Activated CD8-positive, alpha-beta memory T cell treated with anti-CD3 and anti-CD28 coated beads for 4 hours (primary cell): ENCODE results near the gene PWP1.

Source experiments
- DNase-seq, 2 donors: peaks; one replicate each; pipeline ENCODE4 v3.0.0-alpha.2; 2020; ENCODE audit warnings: low read depth in 2 of 2

Gene PWP1

GRCh38 chr12:107735763-107736162, 50.2 kb downstream of the PWP1 start:
- no peak for DNase-seq

GRCh38 chr12:107736914-107737313, 51.3 kb downstream of the PWP1 start:
- DNase-seq, result no peak

DNA sequence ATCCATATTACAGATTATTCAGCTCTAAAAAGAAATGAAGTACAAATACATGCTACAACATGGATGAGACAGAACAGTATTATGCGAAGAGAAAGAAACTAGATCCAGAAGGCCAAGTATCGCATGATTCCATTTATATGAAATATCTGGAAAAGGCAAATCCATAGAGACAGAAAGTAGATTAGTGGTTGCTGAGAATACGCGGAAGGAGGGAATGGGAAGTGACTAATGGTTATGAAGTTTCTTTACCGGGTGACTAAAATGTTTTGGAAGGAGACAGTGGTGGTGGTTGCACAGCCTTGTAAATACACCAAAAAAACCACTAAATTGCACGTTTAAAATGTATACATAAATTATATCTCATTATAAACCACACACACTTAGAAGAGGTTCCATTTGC, 62.9 kb downstream of the PWP1 start:
- no peak for DNase-seq

DNA sequence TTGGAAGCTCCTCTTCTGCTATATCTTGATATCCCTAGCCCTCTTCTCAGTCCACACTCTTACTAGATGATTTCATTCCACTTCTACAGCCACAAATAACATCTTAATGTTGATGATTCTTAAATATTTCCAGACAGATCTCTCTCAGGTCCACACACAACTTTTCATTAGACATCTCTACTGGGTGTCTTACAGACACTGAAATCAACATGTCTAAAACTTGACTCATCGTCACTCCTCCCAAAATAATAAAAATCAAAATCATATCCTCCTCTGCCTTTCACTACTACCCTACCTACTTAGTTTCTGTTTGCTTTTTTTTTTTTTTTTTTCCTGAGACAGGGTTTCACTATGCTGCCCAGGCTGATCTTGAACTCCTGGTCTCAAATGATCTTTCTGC, 63.5 kb downstream of the PWP1 start:
- DNase-seq, result no peak

DNA sequence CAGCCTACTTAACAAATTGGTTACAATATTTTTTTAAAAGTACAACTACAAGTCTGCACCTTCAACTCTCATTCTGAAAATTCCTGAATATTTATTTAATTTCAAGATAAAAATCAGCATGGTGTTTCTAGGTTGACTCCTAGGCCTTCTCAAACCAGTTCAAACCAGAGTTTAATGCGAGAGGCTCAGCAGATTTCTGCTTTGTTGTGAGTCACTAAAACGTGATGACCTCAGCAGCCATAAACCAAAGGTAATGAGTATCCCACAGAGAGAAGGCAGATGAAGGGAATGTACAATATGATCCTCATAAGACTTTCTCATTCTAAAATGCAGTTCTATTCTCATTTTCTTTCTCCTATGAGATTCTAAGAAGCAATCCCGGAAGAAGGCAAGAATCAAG, 73.8 kb downstream of the PWP1 start:
- no peak for DNase-seq

GRCh38 chr12:107760207-107760808, 74.7 kb downstream of the PWP1 start:
- no peak for DNase-seq

DNA sequence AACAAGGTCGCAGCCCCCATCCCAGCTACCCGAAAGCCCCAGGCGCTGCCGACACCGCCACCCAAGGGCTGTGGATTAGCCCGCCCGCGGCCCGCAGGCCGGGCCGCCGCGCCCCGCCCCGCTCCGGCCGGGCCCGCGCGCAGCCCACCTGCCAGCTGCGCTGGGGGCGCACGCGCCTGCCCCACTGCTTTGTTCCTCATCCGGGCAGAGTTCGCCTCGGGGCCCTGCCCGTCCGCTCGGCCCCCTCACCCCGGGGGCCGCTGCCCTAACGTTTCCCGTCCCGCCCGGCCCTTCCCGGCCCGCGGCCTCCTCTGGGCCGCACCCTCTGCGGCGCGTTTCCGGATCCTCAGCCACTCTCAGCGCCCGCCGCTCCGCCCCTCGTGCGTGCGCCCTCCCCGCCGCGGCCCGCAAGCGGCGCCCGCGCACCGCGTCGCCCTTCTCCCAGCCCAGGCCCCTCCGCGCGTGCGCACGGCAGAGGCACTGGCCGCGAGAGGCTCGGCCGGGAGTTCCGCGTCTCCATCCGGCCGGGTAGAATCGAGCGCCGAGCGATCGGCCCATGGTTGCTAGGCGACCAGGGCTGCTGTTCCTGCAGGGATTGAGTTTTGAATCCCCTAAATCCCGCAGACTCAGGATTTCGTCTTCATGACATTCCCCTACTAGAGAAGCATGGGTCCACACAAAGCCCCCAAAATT, 75.4 kb downstream of the PWP1 start, which contains the start of gene PRDM4:
TSS of gene PRDM4 (minus strand) at position 329 of the 693 bp plus-strand sequence. CDS start 622 bp downstream, outside the sequence.
- peak; percentile 74 to 78 for DNase-seq

GRCh38 chr12:107761502-107761904, 75.9 kb downstream of the PWP1 start:
- DNase-seq, result no peak
